GM21423 (cell line): Measurements from ENCODE around the gene COX6B2.
A peak's percentile ranks its signal among the peaks of the same experiment; 100 is the strongest.
"Not testable (repeated sequence)": the region's sequence is repeated elsewhere in the genome, so short reads cannot be mapped to it uniquely, and the experiment has no call there.

Source experiments
- ATAC-seq: cut with Tn5 transposase; IDR thresholded peaks from one replicate; pipeline ENCODE4 v1.9.1; 2021; ENCODE audit warnings: mild to moderate bottlenecking, moderate library complexity; ENCODE audit not compliant: unreplicated experiment

Gene COX6B2

GRCh38 chr19:55354698-55355212 lies at the start of gene COX6B2:
Gene COX6B2, minus strand, starts transcription at chr19:55354719. Its CDS starts 198 bp downstream, at chr19:55354521.
- no peak for ATAC-seq

GRCh38 chr19:55402509-55402908 lies 48.0 kb upstream of the COX6B2 start:
- ATAC-seq, result no peak

GRCh38 chr19:55401390-55401789 lies 46.9 kb upstream of the COX6B2 start:
- ATAC-seq, result not testable (repeated sequence)

- no peak for ATAC-seq
Measured at GRCh38 chr19:55400281-55401087, 46.0 kb upstream of the COX6B2 start.

- ATAC-seq, result no peak
Measured at GRCh38 chr19:55398200-55398925, 43.8 kb upstream of the COX6B2 start.

- ATAC-seq, result no peak
Measured at GRCh38 chr19:55392820-55393761, 38.6 kb upstream of the COX6B2 start.

- no peak for ATAC-seq
Measured at GRCh38 chr19:55391702-55392615, 37.4 kb upstream of the COX6B2 start.

GRCh38 chr19:55391191-55391670 lies 36.7 kb upstream of the COX6B2 start:
- no peak for ATAC-seq

- ATAC-seq, result no peak
Measured at GRCh38 chr19:55390461-55390880, 36.0 kb upstream of the COX6B2 start.

- ATAC-seq, result no peak
Measured at GRCh38 chr19:55389386-55390317, 35.1 kb upstream of the COX6B2 start.

GRCh38 chr19:55387736-55388497 lies 33.4 kb upstream of the COX6B2 start:
- no peak for ATAC-seq

- no peak for ATAC-seq
Measured at GRCh38 chr19:55386493-55386971, 32.0 kb upstream of the COX6B2 start.

GRCh38 chr19:55385724-55386492 lies 31.4 kb upstream of the COX6B2 start, which contains the start of gene RPL28:
Gene RPL28, plus strand, starts transcription at chr19:55385932. Its CDS starts 426 bp downstream, at chr19:55386358.
- peak; percentile 66 for ATAC-seq

- ATAC-seq, result peak; percentile 59
Measured at GRCh38 chr19:55384920-55385723, 30.6 kb upstream of the COX6B2 start.

- no peak for ATAC-seq
Measured at GRCh38 chr19:55384131-55384919, 29.8 kb upstream of the COX6B2 start, which contains the start of gene TMEM238. Gene TMEM238, minus strand, starts transcription at chr19:55384292. Its CDS starts 33 bp downstream, at chr19:55384259.
